ENCODE data around the gene TAF13.
"Not testable (repeated sequence)": the region's sequence is repeated elsewhere in the genome, so short reads cannot be mapped to it uniquely, and the experiment has no call there.

The TAF13 gene

DNA sequence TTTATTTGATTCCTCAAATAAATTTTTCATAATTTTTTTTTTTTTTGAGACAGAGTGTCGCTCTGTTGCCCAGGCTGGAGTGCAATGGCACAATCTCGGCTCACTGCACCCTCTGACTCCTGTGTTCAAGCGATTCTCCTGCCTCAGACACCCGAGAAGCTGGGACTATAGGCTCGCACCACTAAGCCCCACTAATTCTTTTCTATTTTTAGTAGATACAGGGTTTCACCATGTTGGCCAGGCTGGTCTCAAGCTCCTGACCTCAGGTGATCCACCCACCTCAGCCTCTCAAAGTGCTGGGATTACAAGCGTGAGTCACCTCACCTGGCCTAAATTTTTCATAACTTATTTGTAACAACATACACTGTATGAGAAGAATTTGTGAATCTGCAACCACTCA lies 58.1 kb downstream of the TAF13 start:
- H3K9ac ChIP-seq (ENCODE audit: low read length); H3K27me3 ChIP-seq (ENCODE audit: control insufficient read depth, insufficient read depth, low read length); H3K36me3 ChIP-seq (ENCODE audit: control insufficient read depth, insufficient read depth, low read length); H3K27ac ChIP-seq (ENCODE audit: low read depth, low read length); H3K4me3 ChIP-seq (ENCODE audit: low read depth, low read length); H3K4me1 ChIP-seq (ENCODE audit: control insufficient read depth, insufficient read depth, low read length); H3K9me3 ChIP-seq (ENCODE audit: control insufficient read depth, insufficient read depth, low read depth, low read length): not testable (repeated sequence)

DNA sequence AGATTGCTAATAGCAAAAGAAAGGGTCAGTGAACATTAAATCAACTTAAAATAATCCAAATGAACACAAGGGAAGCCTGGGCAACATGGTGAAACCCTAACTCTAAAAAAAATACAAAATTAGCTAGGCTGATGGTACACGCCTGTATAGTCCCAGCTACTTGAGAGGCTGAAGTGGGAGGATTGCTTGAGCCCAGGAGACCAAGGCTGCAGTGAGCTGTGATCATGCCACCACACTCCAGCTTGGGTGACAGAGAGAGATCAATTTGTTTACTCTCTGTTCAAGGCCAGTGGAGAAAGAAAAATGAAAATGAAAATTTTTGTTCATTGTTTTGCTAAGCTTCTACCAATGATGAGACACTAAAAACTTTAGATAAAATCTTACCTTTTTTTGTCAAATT lies 58.7 kb downstream of the TAF13 start:
- H3K27me3 ChIP-seq (ENCODE audit: control insufficient read depth, insufficient read depth, low read length), result no peaks in the 10 kb centered on the region
- H3K27ac ChIP-seq (ENCODE audit: low read depth, low read length), result no peak overlapping the region
- no peaks in the 10 kb centered on the region for H3K36me3 ChIP-seq (ENCODE audit: control insufficient read depth, insufficient read depth, low read length)

More for the DNA sequence above, 58.7 kb downstream of the TAF13 start:
- Histone ChIP-seq H3K4me3 (ENCODE audit: low read depth, low read length) (no peak overlapping the region), H3K9ac (ENCODE audit: low read length) (no peak overlapping the region), H3K9me3 (ENCODE audit: control insufficient read depth, insufficient read depth, low read depth, low read length) (no peaks in the 10 kb centered on the region), H3K4me1 (ENCODE audit: control insufficient read depth, insufficient read depth, low read length) (no peaks in the 10 kb centered on the region)
